MM.1S (cell line): ENCODE data around the gene LYRM9.

Experiments
- CTCF ChIP-seq: fragments of 300-600 bp; sonication (generic); IDR thresholded peaks from 2 replicates; pipeline ENCODE4 v1.5.1; 2016; ENCODE audit warnings: antibody characterized with exemption, low read length, mixed read lengths
- EZH2 ChIP-seq: fragments of 300-600 bp; sonication (generic); optimal IDR thresholded peaks from 2 replicates; pipeline ENCODE3; 2017; ENCODE audit warnings: low read depth, mild to moderate bottlenecking, antibody characterized with exemption, low read length, mixed read lengths

GRCh38 chr17:27918498-27918897, 25.3 kb upstream of the LYRM9 start:
- TF ChIP-seq CTCF (no peak), EZH2 (no peak)
